Lower leg skin (tissue), 3 donors: ENCODE data around the gene CNTROB.

ENCODE experiments used
- CTCF ChIP-seq, 3 donors: fragments of 450-650 bp; IDR thresholded peaks; one replicate each; pipeline ENCODE4 v1.5.1; 2016; ENCODE audit warnings: antibody characterized with exemption in 3 of 3, mild to moderate bottlenecking in 3 of 3, moderate library complexity in 2 of 3
- POLR2A ChIP-seq, 2 donors: fragments of 450-650 bp; IDR thresholded peaks; one replicate each; pipeline ENCODE4 v1.6.1; 2016 to 2017; ENCODE audit warnings: antibody characterized with exemption in 2 of 2, mild to moderate bottlenecking in 1 of 2, moderate library complexity in 1 of 2

GRCh38 chr17:7971651-7972050 is 39.6 kb downstream of the CNTROB start:
- no peak for TF ChIP-seq CTCF (IDR thresholded peaks at IDR 0.05)
- no peak for TF ChIP-seq POLR2A (IDR thresholded peaks at IDR 0.05)
